Measurements from ENCODE around the gene PTPRE.

- no peak for TF ChIP-seq POLR2AphosphoS5 (IDR thresholded peaks at IDR 0.05; ENCODE audit: low read depth, low read length)
- no peak for TF ChIP-seq SIN3A (IDR thresholded peaks at IDR 0.05; ENCODE audit: borderline replicate concordance, insufficient read depth, low read length)
These were observed 100.2 kb downstream of the PTPRE start for GRCh38 chr10:128007056-128007455.

All from PFSK-1 (cell line).